T-cell (primary cell): Measurements from ENCODE around the gene FBXO34. TPM values are rescaled to one million over a fixed set of nuclear protein-coding genes. Genes with fewer than 3 reads are reported as not detected.

Experiments used
- ATAC-seq, 4 experiments: fragments of 200-7000 bp in 3 of 4; fragments of 150-1000 bp in 1 of 4; cut with Tn5 transposase; replicated peaks in 1 of 4; 1 replicate in 3 of 4; 2 replicates in 1 of 4; pipeline ENCODE4 v1.10.0; 2021; ENCODE audit warnings: moderate library complexity in 3 of 4, mild to moderate bottlenecking in 2 of 4, moderate number of reproducible peaks in 1 of 4
- CTCF ChIA-PET, 2 donors: fragments of 300-600 bp; sonication (Branson Sonifier 250); formaldehyde crosslinking; loops; one replicate each; lab custom pipeline; 2022; ENCODE audit warnings: antibody characterized with exemption in 2 of 2; lab: Charles Lee
- POLR2A ChIA-PET, 2 donors: fragments of 300-600 bp; sonication (Branson Sonifier 250); formaldehyde crosslinking; loops; one replicate each; lab custom pipeline; 2022; ENCODE audit warnings: antibody characterized with exemption in 2 of 2; lab: Charles Lee
- DNase-seq, 35 experiments: peaks; one replicate each; pipeline versions ENCODE4 v3.0.0 to v3.0.0-alpha.2; 2013 to 2023
- H3K27ac ChIP-seq: one replicate; pipeline ENCODE4 v1.5.1; 2013; ENCODE audit warnings: low read length
- H3K27me3 ChIP-seq, 2 experiments: replicated peaks in 1 of 2; 1 replicate in 1 of 2; 2 replicates in 1 of 2; pipeline versions ENCODE4 v1.6.1 to v1.7.0; 2013; ENCODE audit warnings: low read length in 1 of 2, mixed read lengths in 1 of 2; ENCODE audit not compliant: control insufficient read depth in 2 of 2, insufficient read depth in 2 of 2; ENCODE audit errors: extremely low read depth in 1 of 2
- H3K36me3 ChIP-seq, 2 donors: 1 replicate in 1 of 2; 2 replicates in 1 of 2; pipeline versions ENCODE4 v1.6.1 to v1.7.0; 2013; ENCODE audit warnings: low read length in 1 of 2; ENCODE audit not compliant: control insufficient read depth in 2 of 2, insufficient read depth in 1 of 2; ENCODE audit errors: extremely low read depth in 1 of 2
- H3K4me1 ChIP-seq, 2 experiments: 1 replicate in 1 of 2; 2 replicates in 1 of 2; pipeline versions ENCODE4 v1.6.1 to v1.7.0; 2013; ENCODE audit warnings: low read length in 2 of 2, mixed read lengths in 1 of 2; ENCODE audit not compliant: insufficient read depth in 2 of 2, control insufficient read depth in 1 of 2; ENCODE audit errors: extremely low read depth in 1 of 2
- H3K4me3 ChIP-seq, 2 donors: 1 replicate in 1 of 2; 2 replicates in 1 of 2; pipeline versions ENCODE4 v1.5.1 to v1.7.0; 2013; ENCODE audit warnings: mild to moderate bottlenecking in 2 of 2, low read length in 1 of 2, moderate library complexity in 1 of 2; ENCODE audit not compliant: control insufficient read depth in 1 of 2; ENCODE audit errors: extremely low read depth in 1 of 2
- H3K9me3 ChIP-seq: 2 replicates; pipeline ENCODE4 v1.7.0; 2013
- H3K27ac Mint-ChIP-seq, 2 donors: one replicate each; pipeline ENCODE4 v1.8.0; 2020 to 2021; ENCODE audit warnings: mild to moderate bottlenecking in 2 of 2, mixed read lengths in 2 of 2
- H3K27me3 Mint-ChIP-seq, 2 donors: one replicate each; pipeline ENCODE4 v1.8.0; 2021 to 2022; ENCODE audit warnings: mixed read lengths in 2 of 2
- H3K36me3 Mint-ChIP-seq: one replicate; pipeline ENCODE4 v1.8.0; 2021; ENCODE audit warnings: mixed read lengths
- H3K4me1 Mint-ChIP-seq, 3 donors: one replicate each; pipeline ENCODE4 v1.8.0; 2020 to 2022; ENCODE audit warnings: mixed read lengths in 3 of 3, mild to moderate bottlenecking in 1 of 3
- H3K4me3 Mint-ChIP-seq, 3 donors: one replicate each; pipeline ENCODE4 v1.8.0; 2020 to 2022; ENCODE audit warnings: mild to moderate bottlenecking in 3 of 3, mixed read lengths in 3 of 3, moderate library complexity in 3 of 3
- H3K9me3 Mint-ChIP-seq, 3 donors: one replicate each; pipeline ENCODE4 v1.8.0; 2020 to 2022; ENCODE audit warnings: mixed read lengths in 3 of 3
- WGBS: methylation state at CpG from one replicate; pipeline ENCODE4 v1.1.5; 2013; ENCODE audit warnings: missing lambda C conversion rate; ENCODE audit not compliant: insufficient coverage; 5-methylcytosine and 5-hydroxymethylcytosine counted together
- total RNA-seq, 35 experiments: library from RNA in 6 of 35; stranded (reverse) in 6 of 35; fragments of 120-200 nt in 1 of 35; gene quantifications; one replicate each; pipeline versions ENCODE4 v1.2.1 to v1.2.4 and lab custom pipeline; 2013 to 2026

The FBXO34 gene
- total RNA-seq, 5 donors from 2014 or later (not counting 1 experiment from before 2014, with no cell fraction given): 22.1 to 36.9 (median 28.7) TPM

DNA sequence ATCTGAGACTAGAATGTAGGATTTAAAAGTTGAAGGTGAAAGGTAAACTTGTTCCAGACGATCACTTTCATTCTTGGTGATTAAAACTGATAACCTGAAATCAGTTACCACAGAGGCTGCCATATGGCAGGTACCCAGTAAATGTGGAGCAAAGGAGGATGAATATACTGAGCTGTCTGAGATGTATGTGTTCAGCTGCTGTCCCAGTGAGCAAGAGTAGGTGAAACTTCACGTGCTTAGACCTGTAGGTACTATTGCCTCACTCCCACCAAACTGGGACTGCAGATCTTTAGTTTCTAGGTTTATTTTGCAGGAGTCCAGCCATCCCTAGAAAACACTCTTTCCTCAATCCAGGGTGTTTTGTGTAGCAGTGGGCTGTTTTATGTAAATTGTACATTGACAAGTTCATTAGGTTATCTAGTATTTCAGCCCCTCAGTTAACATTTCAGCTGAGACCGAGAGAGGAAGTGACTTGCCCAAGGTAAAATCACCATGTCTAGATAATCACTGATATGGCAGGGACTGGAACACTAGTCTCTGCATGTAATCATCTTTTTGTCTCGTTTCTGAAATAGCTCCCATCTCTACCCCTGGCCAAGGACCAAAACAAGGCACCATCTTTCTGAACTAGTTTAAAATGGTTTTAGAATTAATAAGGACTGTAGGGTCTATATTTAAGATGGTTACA is 77.7 kb downstream of the FBXO34 start:
- Mint-ChIP-seq H3K4me1 (peaks cover 43 to 67% (median 63%) of the 10 kb centered on the region in 3 donors), H3K27me3 (no peaks in the 10 kb centered on the region), H3K4me3 (peak overlapping the region; percentile 4 to 40 (median 14)), H3K27ac (peak overlapping the region; percentile 62 to 81), H3K36me3 (peaks cover 23% of the 10 kb centered on the region), H3K9me3 (no peaks in the 10 kb centered on the region)
- WGBS: 80% methylated on average over 1 of the region's 4 CpGs
- ChIA-PET CTCF (interaction anchor here in 1 of 2 donors (0.8 to 1.9 kb wide), 4 partner anchors 16 to 136 kb away, joined by 3 to 8 read pairs (median 4); partner anchors contain the start of gene FBXO34), POLR2A (interaction anchor here in 1 of 2 donors (0.6 kb wide), 1 partner anchor 291 kb away, joined by 3 read pairs; no protein-coding TSS in a partner anchor)
- peaks cover 9 to 13% of the 10 kb centered on the region in 2 experiments for H3K4me1 ChIP-seq
- H3K27me3 ChIP-seq: no peaks in the 10 kb centered on the region
- DNase-seq (no peak), ATAC-seq (peak in 3 of 4 experiments; percentile 43 to 64 (median 60))
- H3K36me3 ChIP-seq: peaks cover 2 to 25% of the 10 kb centered on the region in 2 donors
- H3K9me3 ChIP-seq: no peaks in the 10 kb centered on the region
- H3K27ac ChIP-seq: no peak overlapping the region
- no peak overlapping the region for H3K4me3 ChIP-seq

- POLR2A ChIA-PET: no interaction called here
- no peak for ATAC-seq
- H3K4me3 ChIP-seq: no peak overlapping the region
- H3K27ac ChIP-seq: no peak overlapping the region
- WGBS: 100% methylated on average over 4 of the region's 12 CpGs
- no peaks in the 10 kb centered on the region for H3K9me3 Mint-ChIP-seq
- DNase-seq: no peak
- H3K4me1 ChIP-seq: peaks cover 16 to 19% of the 10 kb centered on the region in 2 experiments
- H3K27ac Mint-ChIP-seq: peak overlapping the region in 1 of 2 donors; percentile 81
- no peaks in the 10 kb centered on the region for H3K27me3 Mint-ChIP-seq
- H3K27me3 ChIP-seq: no peaks in the 10 kb centered on the region
- peaks cover 43 to 67% (median 64%) of the 10 kb centered on the region in 3 donors for H3K4me1 Mint-ChIP-seq
- H3K4me3 Mint-ChIP-seq: peak overlapping the region in 1 of 3 donors; percentile 14
- peaks cover 2 to 25% of the 10 kb centered on the region in 2 donors for H3K36me3 ChIP-seq
- CTCF ChIA-PET: interaction anchor here (0.9 to 2.2 kb wide), 5 partner anchors 11 to 79 kb away, joined by 5 to 8 read pairs (median 5); partner anchors contain the start of gene FBXO34 (in 1 of the 2)
- H3K9me3 ChIP-seq: no peaks in the 10 kb centered on the region
- peaks cover 23% of the 10 kb centered on the region for H3K36me3 Mint-ChIP-seq
Measured at GRCh38 chr14:55349565-55349964, 78.3 kb downstream of the FBXO34 start.

DNA sequence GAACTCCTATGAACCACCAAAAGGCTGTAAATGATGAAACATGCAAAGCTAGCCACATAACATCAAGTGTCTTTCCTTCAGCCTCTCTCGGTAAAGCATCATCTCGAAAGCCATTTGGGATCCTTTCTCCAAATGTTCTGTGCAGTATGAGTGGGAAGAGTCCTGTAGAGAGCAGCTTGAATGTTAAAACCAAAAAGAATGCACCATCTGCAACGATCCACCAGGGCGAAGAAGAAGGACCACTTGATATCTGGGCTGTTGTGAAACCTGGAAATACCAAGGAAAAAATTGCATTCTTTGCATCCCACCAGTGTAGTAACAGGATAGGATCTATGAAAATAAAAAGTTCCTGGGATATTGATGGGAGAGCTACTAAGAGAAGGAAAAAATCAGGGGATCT is 79.2 kb downstream of the FBXO34 start:
- WGBS: no CpG with 5 or more reads among the region's 4 CpGs
- ATAC-seq: no peak
- no peak overlapping the region for H3K27ac ChIP-seq
- DNase-seq: no peak
- H3K4me1 ChIP-seq: peaks cover 17 to 20% of the 10 kb centered on the region in 2 experiments
- peaks cover 20% of the 10 kb centered on the region for H3K36me3 Mint-ChIP-seq
- CTCF ChIA-PET: interaction anchor here (0.6 to 2.4 kb wide), 7 partner anchors 12 to 587 kb away, joined by 5 to 9 read pairs (median 6); partner anchors contain the start of gene FBXO34 (in 1 of the 2)
- no peaks in the 10 kb centered on the region for H3K27me3 Mint-ChIP-seq
- H3K4me3 Mint-ChIP-seq: no peak overlapping the region
- H3K4me1 Mint-ChIP-seq: peaks cover 38 to 65% (median 60%) of the 10 kb centered on the region in 3 donors
- POLR2A ChIA-PET: interaction anchor here in 1 of 2 donors (0.5 to 0.7 kb wide), 3 partner anchors 12 to 34 kb away, joined by 3 to 8 read pairs (median 3); no protein-coding TSS in a partner anchor
- peaks cover 2 to 28% of the 10 kb centered on the region in 2 donors for H3K36me3 ChIP-seq
- no peaks in the 10 kb centered on the region for H3K9me3 Mint-ChIP-seq
- H3K27ac Mint-ChIP-seq: peak overlapping the region; percentile 56
- no peaks in the 10 kb centered on the region for H3K9me3 ChIP-seq
- H3K4me3 ChIP-seq: no peak overlapping the region
- H3K27me3 ChIP-seq: no peaks in the 10 kb centered on the region

DNA sequence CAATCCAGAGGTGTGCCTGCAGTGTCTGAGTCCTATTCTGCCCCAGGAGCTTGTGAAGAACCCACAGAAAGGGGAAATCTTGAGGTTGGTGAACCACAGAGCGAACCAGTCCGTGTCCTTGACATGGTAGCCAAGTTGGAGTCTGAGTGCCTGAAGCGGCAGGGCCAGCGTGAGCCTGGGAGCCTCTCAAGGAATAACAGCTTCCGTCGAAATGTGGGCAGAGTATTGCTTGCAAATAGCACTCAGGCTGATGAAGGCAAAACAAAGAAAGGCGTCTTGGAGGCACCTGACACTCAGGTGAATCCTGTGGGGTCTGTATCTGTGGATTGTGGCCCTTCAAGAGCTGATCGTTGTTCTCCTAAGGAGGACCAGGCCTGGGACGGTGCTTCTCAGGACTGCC is 79.9 kb downstream of the FBXO34 start:
- Histone ChIP-seq H3K4me1 (peaks cover 17% of the 10 kb centered on the region in 2 experiments), H3K27ac (no peak overlapping the region), H3K9me3 (no peaks in the 10 kb centered on the region), H3K36me3 (peaks cover 2 to 28% of the 10 kb centered on the region in 2 donors), H3K4me3 (no peak overlapping the region), H3K27me3 (no peaks in the 10 kb centered on the region)
- 86% methylated on average over 7 of the region's 9 CpGs for WGBS
- ATAC-seq: no peak
- Mint-ChIP-seq H3K36me3 (peaks cover 21% of the 10 kb centered on the region), H3K27me3 (no peaks in the 10 kb centered on the region), H3K9me3 (no peaks in the 10 kb centered on the region), H3K27ac (peak overlapping the region; percentile 56 to 68), H3K4me1 (peaks cover 32 to 63% (median 56%) of the 10 kb centered on the region in 3 donors), H3K4me3 (no peak overlapping the region)
- CTCF ChIA-PET: interaction anchor here (1.1 to 2.4 kb wide), 6 partner anchors 13 to 83 kb away, joined by 4 to 9 read pairs (median 6); partner anchors contain the start of gene FBXO34 (in 1 of the 2)
- DNase-seq: no peak
- POLR2A ChIA-PET: interaction anchor here in 1 of 2 donors (0.5 kb wide), 1 partner anchor 35 kb away, joined by 3 read pairs; no protein-coding TSS in a partner anchor

GRCh38 chr14:55352201-55352600 is 81.0 kb downstream of the FBXO34 start:
- Histone ChIP-seq H3K36me3 (peaks cover 2 to 28% of the 10 kb centered on the region in 2 donors), H3K27me3 (no peaks in the 10 kb centered on the region), H3K4me3 (no peak overlapping the region), H3K4me1 (peaks cover 17% of the 10 kb centered on the region in 2 experiments), H3K9me3 (no peaks in the 10 kb centered on the region), H3K27ac (no peak overlapping the region)
- DNase-seq: no peak
- H3K4me3 Mint-ChIP-seq: no peak overlapping the region
- H3K9me3 Mint-ChIP-seq: no peaks in the 10 kb centered on the region
- H3K36me3 Mint-ChIP-seq: peaks cover 26% of the 10 kb centered on the region
- POLR2A ChIA-PET: no interaction called here
- WGBS: 95% methylated on average over 7 of the region's 9 CpGs
- peaks cover 27 to 60% (median 52%) of the 10 kb centered on the region in 3 donors for H3K4me1 Mint-ChIP-seq
- H3K27me3 Mint-ChIP-seq: no peaks in the 10 kb centered on the region
- CTCF ChIA-PET: interaction anchor here (0.6 to 2.4 kb wide), 7 partner anchors 20 to 92 kb away, joined by 3 to 9 read pairs (median 6); partner anchors contain the start of gene FBXO34 (in 1 of the 2)
- no peak for ATAC-seq
- H3K27ac Mint-ChIP-seq: peak overlapping the region; percentile 48 to 69
